ENCODE data around the gene ZNF319. TPM values are rescaled to one million over a fixed set of nuclear protein-coding genes. Genes with fewer than 3 reads are reported as not detected.

Gene ZNF319
- polyA plus RNA-seq, 1 donor from 2014 or later, result 7.0 TPM

DNA sequence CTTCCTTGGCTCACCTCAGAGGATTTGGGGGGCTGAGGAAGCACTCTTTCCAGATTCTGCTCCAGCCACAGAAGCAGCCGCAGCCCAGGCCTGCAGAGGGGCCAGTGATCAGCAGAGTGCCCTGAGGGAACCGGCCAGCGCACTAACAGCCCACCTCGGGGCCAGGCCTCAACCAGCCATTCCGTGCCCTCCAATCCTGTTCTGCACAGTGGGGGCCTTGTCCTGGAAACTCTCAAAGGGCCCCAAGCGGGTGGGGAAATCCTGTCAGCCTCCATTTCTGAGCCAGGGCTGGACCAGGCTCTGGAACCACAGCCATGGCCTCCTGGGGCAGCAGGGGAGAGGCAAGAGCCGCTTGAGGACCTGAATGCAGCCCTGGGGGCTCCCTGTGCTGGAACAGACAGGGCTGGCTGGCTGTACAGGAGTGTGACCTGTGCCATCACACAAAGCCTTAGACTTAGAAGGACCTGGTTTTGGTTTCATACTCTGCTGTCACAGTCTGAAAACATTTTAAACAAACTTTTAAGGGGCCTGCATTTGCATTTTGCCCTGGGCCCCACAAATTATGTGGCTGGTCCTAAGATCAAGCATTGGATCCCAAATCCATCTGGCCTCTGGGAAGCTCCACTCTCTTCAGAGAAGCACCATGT lies 39.5 kb downstream of the ZNF319 start:
- Histone ChIP-seq H3K9me2 (ENCODE audit: insufficient read depth, low read length) (no peaks in the 10 kb centered on the region), H4K20me1 (ENCODE audit: insufficient read depth) (no peaks in the 10 kb centered on the region), H3F3A (ENCODE audit: insufficient read depth, low read length, poor library complexity, severe bottlenecking) (no peaks in the 10 kb centered on the region), H3K9me3 (ENCODE audit: low read length) (no peaks in the 10 kb centered on the region), H3K36me3 (ENCODE audit: insufficient read depth, low read length) (no peaks in the 10 kb centered on the region), H2AFZ (ENCODE audit: low read depth, low read length) (no peak overlapping the region), H3K4me3 (ENCODE audit: low read length) (no peak overlapping the region), H3K4me2 (ENCODE audit: low read length) (no peak overlapping the region), H3K27ac (ENCODE audit: low read length) (no peak overlapping the region), H3K9ac (ENCODE audit: low read length) (no peak overlapping the region), H3K27me3 (ENCODE audit: insufficient read depth, low read depth, low read length) (no peaks in the 10 kb centered on the region), H3K79me2 (replicated peaks; ENCODE audit: insufficient read depth, low read length) (no peaks in the 10 kb centered on the region)
- TF ChIP-seq, protein P1, sequence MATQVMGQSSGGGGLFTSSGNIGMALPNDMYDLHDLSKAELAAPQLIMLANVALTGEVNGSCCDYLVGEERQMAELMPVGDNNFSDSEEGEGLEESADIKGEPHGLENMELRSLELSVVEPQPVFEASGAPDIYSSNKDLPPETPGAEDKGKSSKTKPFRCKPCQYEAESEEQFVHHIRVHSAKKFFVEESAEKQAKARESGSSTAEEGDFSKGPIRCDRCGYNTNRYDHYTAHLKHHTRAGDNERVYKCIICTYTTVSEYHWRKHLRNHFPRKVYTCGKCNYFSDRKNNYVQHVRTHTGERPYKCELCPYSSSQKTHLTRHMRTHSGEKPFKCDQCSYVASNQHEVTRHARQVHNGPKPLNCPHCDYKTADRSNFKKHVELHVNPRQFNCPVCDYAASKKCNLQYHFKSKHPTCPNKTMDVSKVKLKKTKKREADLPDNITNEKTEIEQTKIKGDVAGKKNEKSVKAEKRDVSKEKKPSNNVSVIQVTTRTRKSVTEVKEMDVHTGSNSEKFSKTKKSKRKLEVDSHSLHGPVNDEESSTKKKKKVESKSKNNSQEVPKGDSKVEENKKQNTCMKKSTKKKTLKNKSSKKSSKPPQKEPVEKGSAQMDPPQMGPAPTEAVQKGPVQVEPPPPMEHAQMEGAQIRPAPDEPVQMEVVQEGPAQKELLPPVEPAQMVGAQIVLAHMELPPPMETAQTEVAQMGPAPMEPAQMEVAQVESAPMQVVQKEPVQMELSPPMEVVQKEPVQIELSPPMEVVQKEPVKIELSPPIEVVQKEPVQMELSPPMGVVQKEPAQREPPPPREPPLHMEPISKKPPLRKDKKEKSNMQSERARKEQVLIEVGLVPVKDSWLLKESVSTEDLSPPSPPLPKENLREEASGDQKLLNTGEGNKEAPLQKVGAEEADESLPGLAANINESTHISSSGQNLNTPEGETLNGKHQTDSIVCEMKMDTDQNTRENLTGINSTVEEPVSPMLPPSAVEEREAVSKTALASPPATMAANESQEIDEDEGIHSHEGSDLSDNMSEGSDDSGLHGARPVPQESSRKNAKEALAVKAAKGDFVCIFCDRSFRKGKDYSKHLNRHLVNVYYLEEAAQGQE (IDR thresholded peaks at IDR 0.05; ENCODE audit: borderline replicate concordance), result no peak
- TF ChIP-seq EZH2 (IDR thresholded peaks at IDR 0.05; ENCODE audit: borderline replicate concordance, insufficient read depth, low read length, poor library complexity, severe bottlenecking) (no peak), POLR2AphosphoS5 (IDR thresholded peaks at IDR 0.05) (no peak), EP300 (conservative IDR thresholded peaks at IDR 0.05; ENCODE audit: poor library complexity, severe bottlenecking) (no peak), MXI1 (conservative IDR thresholded peaks at IDR 0.05; ENCODE audit: poor library complexity, severe bottlenecking) (no peak), RAD21 (conservative IDR thresholded peaks at IDR 0.05) (no peak), TAF1 (IDR thresholded peaks at IDR 0.05; ENCODE audit: low read depth) (no peak), SMC3 (conservative IDR thresholded peaks at IDR 0.05; ENCODE audit: poor library complexity) (no peak)
- TF ChIP-seq, protein P2, sequence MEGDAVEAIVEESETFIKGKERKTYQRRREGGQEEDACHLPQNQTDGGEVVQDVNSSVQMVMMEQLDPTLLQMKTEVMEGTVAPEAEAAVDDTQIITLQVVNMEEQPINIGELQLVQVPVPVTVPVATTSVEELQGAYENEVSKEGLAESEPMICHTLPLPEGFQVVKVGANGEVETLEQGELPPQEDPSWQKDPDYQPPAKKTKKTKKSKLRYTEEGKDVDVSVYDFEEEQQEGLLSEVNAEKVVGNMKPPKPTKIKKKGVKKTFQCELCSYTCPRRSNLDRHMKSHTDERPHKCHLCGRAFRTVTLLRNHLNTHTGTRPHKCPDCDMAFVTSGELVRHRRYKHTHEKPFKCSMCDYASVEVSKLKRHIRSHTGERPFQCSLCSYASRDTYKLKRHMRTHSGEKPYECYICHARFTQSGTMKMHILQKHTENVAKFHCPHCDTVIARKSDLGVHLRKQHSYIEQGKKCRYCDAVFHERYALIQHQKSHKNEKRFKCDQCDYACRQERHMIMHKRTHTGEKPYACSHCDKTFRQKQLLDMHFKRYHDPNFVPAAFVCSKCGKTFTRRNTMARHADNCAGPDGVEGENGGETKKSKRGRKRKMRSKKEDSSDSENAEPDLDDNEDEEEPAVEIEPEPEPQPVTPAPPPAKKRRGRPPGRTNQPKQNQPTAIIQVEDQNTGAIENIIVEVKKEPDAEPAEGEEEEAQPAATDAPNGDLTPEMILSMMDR (IDR thresholded peaks at IDR 0.05; ENCODE audit: poor library complexity, severe bottlenecking), result no peak

DNA sequence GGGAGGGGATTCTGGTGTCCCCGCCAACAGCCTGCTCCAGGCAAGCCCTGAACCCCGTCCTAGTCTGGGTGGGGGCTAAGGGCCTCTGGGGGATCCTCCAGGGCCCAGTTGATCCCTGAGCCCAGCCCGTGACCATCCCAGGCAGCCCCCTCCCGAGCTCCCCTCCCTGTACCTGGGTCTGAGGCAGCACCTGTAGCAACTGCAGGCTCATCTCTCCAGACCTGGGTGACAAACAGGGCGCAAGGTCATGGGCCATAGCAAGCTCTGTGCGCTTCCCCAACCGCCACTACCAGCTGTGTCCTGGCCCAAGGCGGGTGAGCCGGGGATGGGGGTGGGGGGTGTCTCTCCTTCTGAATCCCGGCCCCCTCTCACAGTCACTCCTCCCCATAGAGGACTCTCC lies 40.2 kb downstream of the ZNF319 start:
- Histone ChIP-seq H3K27me3 (ENCODE audit: insufficient read depth, low read depth, low read length) (no peaks in the 10 kb centered on the region), H3K4me2 (ENCODE audit: low read length) (no peak overlapping the region), H3K36me3 (ENCODE audit: insufficient read depth, low read length) (no peaks in the 10 kb centered on the region)

More for the DNA sequence above, 40.2 kb downstream of the ZNF319 start:
- Histone ChIP-seq H3K27ac (ENCODE audit: low read length) (no peak overlapping the region), H3K9me2 (ENCODE audit: insufficient read depth, low read length) (no peaks in the 10 kb centered on the region), H3K9ac (ENCODE audit: low read length) (no peak overlapping the region), H4K20me1 (ENCODE audit: insufficient read depth) (no peaks in the 10 kb centered on the region), H3F3A (ENCODE audit: insufficient read depth, low read length, poor library complexity, severe bottlenecking) (no peaks in the 10 kb centered on the region), H3K4me3 (ENCODE audit: low read length) (no peak overlapping the region), H3K79me2 (replicated peaks; ENCODE audit: insufficient read depth, low read length) (no peaks in the 10 kb centered on the region), H3K9me3 (ENCODE audit: low read length) (no peaks in the 10 kb centered on the region), H2AFZ (ENCODE audit: low read depth, low read length) (no peak overlapping the region)
- TF ChIP-seq TAF1 (IDR thresholded peaks at IDR 0.05; ENCODE audit: low read depth), result no peak

All from neural cell (in vitro differentiated cells).